Measurements from ENCODE around the gene PRPF6. TPM values are rescaled to one million over a fixed set of nuclear protein-coding genes. Genes with fewer than 3 reads are reported as not detected.
A peak's percentile ranks its signal among the peaks of the same experiment; 100 is the strongest.

The PRPF6 gene
- total RNA-seq, 4 donors from 2014 or later: 70.7 to 93.0 (median 83.9) TPM

DNA sequence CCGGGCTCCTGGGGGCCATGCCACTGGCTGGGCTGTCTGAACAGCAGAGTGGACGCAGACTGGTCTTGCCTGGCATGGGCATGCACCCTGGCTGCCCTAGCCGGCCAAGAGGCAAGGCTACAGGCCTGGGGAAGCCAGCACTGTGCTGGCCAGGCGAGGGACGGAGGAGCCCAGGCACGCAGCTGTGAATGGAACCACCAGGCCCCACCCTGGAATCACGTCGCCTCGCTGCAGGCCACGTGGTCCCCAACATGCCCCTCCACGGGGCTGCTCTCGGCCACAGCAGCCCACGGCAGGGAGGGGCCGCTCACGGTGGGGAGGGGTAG is 28.8 kb upstream of the PRPF6 start:
- no peaks in the 10 kb centered on the region for H3K27me3 ChIP-seq
- WGBS: 20% methylated on average over 1 of the region's 15 CpGs
- no peak for DNase-seq (ENCODE audit: low spot score in 2 of 2)
- no peak for TF ChIP-seq POLR2AphosphoS5 (IDR thresholded peaks at IDR 0.05)
- TF ChIP-seq POLR2A (IDR thresholded peaks at IDR 0.05): no peak
- TF ChIP-seq EP300 (IDR thresholded peaks at IDR 0.05): no peak
- TF ChIP-seq, protein P1, sequence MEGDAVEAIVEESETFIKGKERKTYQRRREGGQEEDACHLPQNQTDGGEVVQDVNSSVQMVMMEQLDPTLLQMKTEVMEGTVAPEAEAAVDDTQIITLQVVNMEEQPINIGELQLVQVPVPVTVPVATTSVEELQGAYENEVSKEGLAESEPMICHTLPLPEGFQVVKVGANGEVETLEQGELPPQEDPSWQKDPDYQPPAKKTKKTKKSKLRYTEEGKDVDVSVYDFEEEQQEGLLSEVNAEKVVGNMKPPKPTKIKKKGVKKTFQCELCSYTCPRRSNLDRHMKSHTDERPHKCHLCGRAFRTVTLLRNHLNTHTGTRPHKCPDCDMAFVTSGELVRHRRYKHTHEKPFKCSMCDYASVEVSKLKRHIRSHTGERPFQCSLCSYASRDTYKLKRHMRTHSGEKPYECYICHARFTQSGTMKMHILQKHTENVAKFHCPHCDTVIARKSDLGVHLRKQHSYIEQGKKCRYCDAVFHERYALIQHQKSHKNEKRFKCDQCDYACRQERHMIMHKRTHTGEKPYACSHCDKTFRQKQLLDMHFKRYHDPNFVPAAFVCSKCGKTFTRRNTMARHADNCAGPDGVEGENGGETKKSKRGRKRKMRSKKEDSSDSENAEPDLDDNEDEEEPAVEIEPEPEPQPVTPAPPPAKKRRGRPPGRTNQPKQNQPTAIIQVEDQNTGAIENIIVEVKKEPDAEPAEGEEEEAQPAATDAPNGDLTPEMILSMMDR (IDR thresholded peaks at IDR 0.05): no peak
- H3K4me3 ChIP-seq: no peak overlapping the region
- no peaks in the 10 kb centered on the region for H3K9me3 ChIP-seq
- peaks cover 90% of the 10 kb centered on the region for H3K4me1 ChIP-seq
- peak overlapping the region; percentile 42 for H3K27ac ChIP-seq
- no peaks in the 10 kb centered on the region for H3K36me3 ChIP-seq

DNA sequence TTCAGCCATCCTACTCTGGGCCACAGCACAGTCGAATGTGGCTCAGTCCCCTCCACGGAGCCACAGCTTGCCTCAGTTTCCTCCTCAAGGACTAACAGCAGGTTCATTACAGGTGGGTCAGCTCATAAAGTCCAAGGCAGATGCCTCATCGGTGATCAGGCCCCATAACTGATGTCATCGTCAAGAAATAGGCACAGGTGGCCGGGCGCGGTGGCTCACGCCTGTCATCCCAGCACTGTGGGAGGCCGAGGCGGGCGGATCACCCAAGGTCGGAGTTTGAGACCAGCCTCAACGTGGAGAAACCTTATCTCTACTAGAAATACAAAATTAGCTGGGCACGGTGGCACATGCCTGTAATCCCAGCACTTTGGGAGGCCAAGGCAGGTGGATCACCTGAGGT is 28.2 kb upstream of the PRPF6 start:
- no peak for DNase-seq (ENCODE audit: low spot score in 2 of 2)
- no peaks in the 10 kb centered on the region for H3K9me3 ChIP-seq
- no peak overlapping the region for H3K4me3 ChIP-seq
- 86% methylated on average over 14 of the region's 14 CpGs for WGBS
- H3K36me3 ChIP-seq: no peaks in the 10 kb centered on the region
- no peaks in the 10 kb centered on the region for H3K27me3 ChIP-seq
- peaks cover 90% of the 10 kb centered on the region for H3K4me1 ChIP-seq
- H3K27ac ChIP-seq: no peak overlapping the region
- no peak for TF ChIP-seq POLR2AphosphoS5 (IDR thresholded peaks at IDR 0.05)
- TF ChIP-seq EP300 (IDR thresholded peaks at IDR 0.05): no peak
- TF ChIP-seq, protein P1 (IDR thresholded peaks at IDR 0.05): no peak
- no peak for TF ChIP-seq POLR2A (IDR thresholded peaks at IDR 0.05)

DNA sequence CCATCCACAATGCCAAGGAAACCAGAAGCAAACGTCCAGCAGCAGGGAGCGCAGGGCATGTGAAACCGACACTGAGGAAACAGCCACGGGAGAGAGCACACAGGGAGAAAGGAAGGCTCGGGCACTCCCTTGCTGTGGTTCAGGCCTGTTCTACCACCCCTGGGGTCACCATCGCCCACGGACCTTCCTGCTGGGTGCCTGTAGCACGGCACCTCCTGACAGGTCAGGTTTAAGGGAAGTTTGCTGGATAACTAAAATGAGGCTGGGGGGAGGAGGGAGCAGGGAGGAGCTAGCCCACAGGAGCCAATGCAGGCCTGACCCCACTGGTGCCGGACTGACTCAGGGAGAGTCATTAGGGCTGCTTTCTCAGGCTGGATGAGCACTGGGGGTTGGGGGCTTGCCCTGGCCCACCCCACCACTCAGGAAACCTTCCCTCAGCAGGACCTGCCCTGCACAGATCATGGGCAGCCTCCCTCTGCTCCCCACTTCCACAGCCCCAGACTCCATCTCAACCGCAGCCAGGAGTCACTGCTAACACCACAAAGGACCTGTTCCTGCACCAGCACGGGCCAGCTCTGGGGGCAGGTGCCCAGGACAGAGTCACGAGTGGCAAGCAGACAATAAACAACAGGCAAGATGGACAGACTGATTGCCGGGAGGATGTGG is 27.0 kb upstream of the PRPF6 start:
- H3K27me3 ChIP-seq: no peaks in the 10 kb centered on the region
- H3K36me3 ChIP-seq: peaks cover under 1% of the 10 kb centered on the region
- no peak overlapping the region for H3K4me3 ChIP-seq
- TF ChIP-seq, protein P1 (IDR thresholded peaks at IDR 0.05): no peak
- TF ChIP-seq POLR2A (IDR thresholded peaks at IDR 0.05) (no peak), POLR2AphosphoS5 (IDR thresholded peaks at IDR 0.05) (no peak), EP300 (IDR thresholded peaks at IDR 0.05) (no peak)
- H3K4me1 ChIP-seq: peaks cover 87% of the 10 kb centered on the region
- DNase-seq (ENCODE audit: low spot score in 2 of 2): no peak
- WGBS: 78% methylated on average over 13 of the region's 13 CpGs
- H3K9me3 ChIP-seq: no peaks in the 10 kb centered on the region
- H3K27ac ChIP-seq: no peak overlapping the region

DNA sequence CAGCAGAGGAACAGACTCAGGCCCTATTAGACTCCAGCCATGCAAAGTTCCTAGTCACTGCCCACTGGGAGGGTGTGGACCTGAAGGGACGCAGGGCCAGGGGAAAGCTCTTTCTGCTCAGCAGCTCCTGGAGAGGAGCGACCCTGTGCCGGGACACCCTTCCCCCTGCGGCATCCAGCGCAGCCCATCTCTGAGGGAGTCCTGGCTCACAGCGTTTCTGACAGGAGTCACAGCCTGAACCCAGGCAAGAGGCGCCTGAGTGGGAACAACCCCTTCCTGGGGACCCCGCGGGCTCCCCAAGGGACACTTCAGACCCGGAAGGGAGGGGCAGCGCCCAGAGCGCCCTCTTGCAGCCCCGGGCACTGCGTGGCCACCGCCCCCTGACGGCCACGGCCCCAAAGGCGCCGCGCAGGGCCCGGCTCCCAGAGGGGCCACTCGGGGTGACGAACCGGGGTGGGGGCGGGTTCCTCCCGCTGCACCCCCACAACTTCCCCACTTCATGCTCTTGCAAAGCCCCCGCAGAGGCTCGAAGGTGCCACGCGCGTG is 25.6 kb upstream of the PRPF6 start:
- Histone ChIP-seq H3K9me3 (no peaks in the 10 kb centered on the region), H3K4me3 (peak overlapping the region; percentile 82), H3K36me3 (peaks cover 15% of the 10 kb centered on the region), H3K27ac (peak overlapping the region; percentile 91), H3K27me3 (no peaks in the 10 kb centered on the region), H3K4me1 (peaks cover 73% of the 10 kb centered on the region)
- WGBS: 7% methylated on average over 3 of the region's 31 CpGs
- DNase-seq (ENCODE audit: low spot score in 2 of 2): no peak
- TF ChIP-seq POLR2AphosphoS5 (IDR thresholded peaks at IDR 0.05) (no peak), EP300 (IDR thresholded peaks at IDR 0.05) (no peak), POLR2A (IDR thresholded peaks at IDR 0.05) (no peak)
- TF ChIP-seq, protein P1 (IDR thresholded peaks at IDR 0.05): peak in 1 of 2 donors; percentile 25

DNA sequence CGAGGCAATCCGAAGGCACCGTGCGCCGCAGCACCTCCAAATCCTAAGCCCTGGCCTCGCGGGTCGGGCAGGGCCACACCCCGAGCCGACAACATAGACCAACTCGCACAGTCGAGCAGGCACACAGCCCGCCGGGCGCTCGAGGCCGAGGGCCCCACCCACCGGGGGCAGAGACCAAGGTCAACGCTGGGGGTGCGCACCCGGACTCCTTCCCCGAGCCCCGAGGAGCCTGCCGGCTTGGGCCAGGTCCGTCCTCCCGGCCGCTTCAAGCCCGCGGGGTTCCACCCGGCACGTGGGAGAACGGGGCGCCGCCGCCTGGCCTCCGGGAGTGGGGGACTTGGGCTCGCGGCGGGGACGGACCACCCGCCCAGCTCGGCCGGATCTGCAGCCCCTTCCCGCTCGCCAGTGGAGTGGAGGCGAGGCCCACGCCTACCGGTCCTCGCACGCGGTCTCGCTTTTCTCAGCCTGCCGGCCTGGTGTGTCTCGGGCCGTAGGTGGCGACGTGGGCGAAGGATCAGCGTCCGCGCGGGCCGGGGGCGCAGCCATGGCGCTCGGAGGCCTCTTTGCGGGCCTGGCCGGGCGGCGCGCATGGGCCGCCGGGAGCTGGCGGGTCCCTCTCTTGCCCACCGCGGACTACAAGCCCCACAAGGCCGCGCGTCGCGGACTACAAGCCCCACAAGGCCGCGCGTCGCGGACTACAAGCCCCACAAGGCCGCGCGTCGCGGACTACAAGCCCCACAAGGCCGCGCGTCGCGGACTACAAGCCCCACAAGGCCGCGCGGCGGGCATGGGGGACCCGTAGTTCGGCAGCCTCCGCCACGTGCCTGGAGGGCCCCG is 24.9 kb upstream of the PRPF6 start, which contains the start of gene UCKL1:
UCKL1 (minus strand) TSS at position 590 of the 837 bp plus-strand sequence; CDS start at position 546, 44 bp downstream.
- peak; percentile 95 for DNase-seq (ENCODE audit: low spot score in 2 of 2)
- WGBS: 2% methylated on average over 22 of the region's 105 CpGs

More for the DNA sequence above, 24.9 kb upstream of the PRPF6 start, which contains the start of gene UCKL1:
- TF ChIP-seq POLR2A (IDR thresholded peaks at IDR 0.05) (peak in 1 of 2 donors; percentile 56), POLR2AphosphoS5 (IDR thresholded peaks at IDR 0.05) (peak in 1 of 3 donors; percentile 27), EP300 (IDR thresholded peaks at IDR 0.05) (no peak)
- TF ChIP-seq, protein P1 (IDR thresholded peaks at IDR 0.05): no peak
- peaks cover 66% of the 10 kb centered on the region for H3K4me1 ChIP-seq
- H3K9me3 ChIP-seq: no peaks in the 10 kb centered on the region
- H3K36me3 ChIP-seq: peaks cover 22% of the 10 kb centered on the region
- H3K4me3 ChIP-seq: peak within 1 kb of the TSS; percentile 82
- peak within 1 kb of the TSS; percentile 91 for H3K27ac ChIP-seq
- no peaks in the 10 kb centered on the region for H3K27me3 ChIP-seq

Measured in suprapubic skin (tissue), 4 donors.